Gastroesophageal sphincter (tissue), 4 donors: ENCODE data around the gene PDE4B. TPM values are rescaled to one million over a fixed set of nuclear protein-coding genes. Genes with fewer than 3 reads are reported as not detected.

Experiments
- ATAC-seq: fragments of 150-250 bp; one replicate; pipeline ENCODE4 v1.9.1; 2016; ENCODE audit warnings: mild to moderate bottlenecking, moderate library complexity
- H3K27ac ChIP-seq, 4 donors: fragments of 200-600 bp; sonication (generic) in 3 of 4; 1 replicate in 3 of 4; 2 replicates in 1 of 4; pipeline ENCODE4 v1.5.1; 2016 to 2019
- H3K27me3 ChIP-seq: fragments of 200-600 bp; sonication (generic); one replicate; pipeline ENCODE4 v1.5.1; 2019
- H3K36me3 ChIP-seq, 2 donors: fragments of 200-600 bp; sonication (generic); one replicate each; pipeline ENCODE4 v1.5.1; 2019; ENCODE audit warnings: control low read depth in 1 of 2
- H3K4me1 ChIP-seq, 3 donors: fragments of 200-600 bp; sonication (generic); 1 replicate in 2 of 3; 2 replicates in 1 of 3; pipeline ENCODE4 v1.5.1; 2016 to 2019; ENCODE audit warnings: control low read depth in 2 of 3
- H3K4me3 ChIP-seq, 2 donors: fragments of 200-600 bp; sonication (generic); one replicate each; pipeline ENCODE4 v1.5.1; 2019; ENCODE audit warnings: mild to moderate bottlenecking in 1 of 2, moderate library complexity in 1 of 2
- H3K9me3 ChIP-seq, 3 donors: fragments of 200-600 bp; sonication (generic); one replicate each; pipeline ENCODE4 v1.5.1; 2017 to 2019; ENCODE audit warnings: control low read depth in 2 of 3
- EP300 ChIP-seq: sonication (generic); formaldehyde crosslinking; IDR thresholded peaks from one replicate; pipeline ENCODE4 v1.6.1; 2017; ENCODE audit warnings: antibody characterized with exemption, mild to moderate bottlenecking
- POLR2A ChIP-seq, 2 donors: fragments of 450-650 bp; IDR thresholded peaks; one replicate each; pipeline ENCODE4 v1.6.1; 2017; ENCODE audit warnings: antibody characterized with exemption in 2 of 2, mild to moderate bottlenecking in 2 of 2, moderate library complexity in 1 of 2
- POLR2AphosphoS5 ChIP-seq: sonication (generic); formaldehyde crosslinking; IDR thresholded peaks from one replicate; pipeline ENCODE4 v1.6.1; 2017; ENCODE audit warnings: antibody characterized with exemption
- WGBS, 2 donors: methylation state at CpG; one replicate each; pipeline ENCODE4 v1.1.5; 2018; ENCODE audit warnings: low coverage in 1 of 2; 5-methylcytosine and 5-hydroxymethylcytosine counted together
- total RNA-seq, 4 donors: library from RNA; depleted of rRNA; stranded (reverse); fragments of >200 nt; gene quantifications; one replicate each; pipeline ENCODE4 v1.1.0, GENCODE V29; 2016
- TF ChIP-seq, protein P1 (sequence below), 4 experiments: fragments of 200-600 bp in 2 of 4; fragments of 450-650 bp in 2 of 4; sonication (generic) in 1 of 4; IDR thresholded peaks; one replicate each; pipeline ENCODE4 v1.5.1; 2017 to 2019; ENCODE audit warnings: antibody characterized with exemption in 4 of 4, mild to moderate bottlenecking in 2 of 4, moderate library complexity in 2 of 4

PDE4B gene
- total RNA-seq, 4 donors from 2014 or later = 5.9 to 16.2 (median 8.8) TPM

DNA sequence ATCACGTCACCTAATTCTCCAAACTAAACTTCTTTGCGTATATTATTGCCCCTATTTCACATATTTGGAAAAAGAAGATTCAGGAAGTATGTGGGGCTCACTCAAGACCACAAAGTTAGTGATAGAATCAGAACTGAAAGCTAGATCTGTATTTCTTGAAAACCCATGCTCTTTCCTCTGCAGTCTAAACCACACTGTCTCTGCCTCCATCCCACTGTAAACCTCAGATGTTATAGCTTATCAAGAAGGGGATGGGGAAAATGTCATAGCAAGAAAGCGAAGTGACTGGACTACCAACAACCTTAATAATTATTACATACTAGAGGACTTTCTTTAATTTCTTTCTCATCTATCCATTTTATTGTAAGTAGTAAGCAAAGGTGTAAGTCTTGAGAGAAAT is 483.5 kb downstream of the PDE4B start:
- TF ChIP-seq EP300 (no peak), POLR2A (IDR thresholded peaks at IDR 0.05) (no peak)
- TF ChIP-seq, protein P1, sequence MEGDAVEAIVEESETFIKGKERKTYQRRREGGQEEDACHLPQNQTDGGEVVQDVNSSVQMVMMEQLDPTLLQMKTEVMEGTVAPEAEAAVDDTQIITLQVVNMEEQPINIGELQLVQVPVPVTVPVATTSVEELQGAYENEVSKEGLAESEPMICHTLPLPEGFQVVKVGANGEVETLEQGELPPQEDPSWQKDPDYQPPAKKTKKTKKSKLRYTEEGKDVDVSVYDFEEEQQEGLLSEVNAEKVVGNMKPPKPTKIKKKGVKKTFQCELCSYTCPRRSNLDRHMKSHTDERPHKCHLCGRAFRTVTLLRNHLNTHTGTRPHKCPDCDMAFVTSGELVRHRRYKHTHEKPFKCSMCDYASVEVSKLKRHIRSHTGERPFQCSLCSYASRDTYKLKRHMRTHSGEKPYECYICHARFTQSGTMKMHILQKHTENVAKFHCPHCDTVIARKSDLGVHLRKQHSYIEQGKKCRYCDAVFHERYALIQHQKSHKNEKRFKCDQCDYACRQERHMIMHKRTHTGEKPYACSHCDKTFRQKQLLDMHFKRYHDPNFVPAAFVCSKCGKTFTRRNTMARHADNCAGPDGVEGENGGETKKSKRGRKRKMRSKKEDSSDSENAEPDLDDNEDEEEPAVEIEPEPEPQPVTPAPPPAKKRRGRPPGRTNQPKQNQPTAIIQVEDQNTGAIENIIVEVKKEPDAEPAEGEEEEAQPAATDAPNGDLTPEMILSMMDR (IDR thresholded peaks at IDR 0.05) = no peak
- H3K27ac ChIP-seq = peak overlapping the region in 2 of 4 donors; percentile 1 to 31
- no peaks in the 10 kb centered on the region for H3K9me3 ChIP-seq
- 88 to 94% methylated on average over 3 of the region's 3 CpGs for WGBS, 2 donors
- no peaks in the 10 kb centered on the region for H3K36me3 ChIP-seq
- no peaks in the 10 kb centered on the region for H3K27me3 ChIP-seq
- no peak for ATAC-seq
- H3K4me1 ChIP-seq = peaks cover 3 to 44% (median 15%) of the 10 kb centered on the region in 3 donors
- H3K4me3 ChIP-seq = no peak overlapping the region

DNA sequence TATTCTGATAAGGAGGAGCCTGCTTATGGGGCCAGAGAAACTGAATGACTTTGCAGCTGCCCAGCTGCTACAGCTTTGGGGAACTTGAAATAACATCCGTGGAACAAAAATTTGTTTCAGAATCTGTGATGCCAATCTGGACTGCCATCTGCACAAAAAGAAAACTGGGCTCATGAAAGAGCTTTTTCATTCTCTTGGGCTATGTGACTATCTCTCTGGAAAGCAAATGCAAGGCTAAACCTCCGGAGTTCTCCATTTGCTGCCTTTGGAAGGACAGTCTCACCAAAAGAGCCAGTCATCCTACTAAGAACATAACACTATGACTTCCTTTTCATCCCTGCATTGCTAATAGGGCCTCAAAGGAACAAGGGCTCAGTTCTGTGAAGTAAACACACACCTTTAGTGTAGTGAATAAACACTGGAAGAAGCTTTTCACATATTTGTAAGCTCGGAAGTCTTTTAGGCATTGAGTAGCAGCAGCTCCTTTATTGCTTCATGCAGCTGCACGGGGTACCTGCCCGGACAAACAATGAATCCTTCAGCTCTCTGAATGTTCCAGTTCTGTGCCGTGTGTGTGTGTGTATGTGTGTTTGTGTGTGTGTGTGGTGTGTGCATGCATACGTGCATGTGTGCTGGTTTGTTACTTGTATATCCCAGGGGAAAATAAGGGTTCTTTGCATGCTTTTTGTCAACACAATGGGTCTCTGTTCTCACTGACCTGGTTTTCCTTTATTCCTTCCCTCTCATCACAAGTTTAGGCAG is 485.7 kb downstream of the PDE4B start:
- H3K27ac ChIP-seq = no peak overlapping the region
- no peaks in the 10 kb centered on the region for H3K9me3 ChIP-seq
- no peaks in the 10 kb centered on the region for H3K36me3 ChIP-seq
- H3K27me3 ChIP-seq = no peaks in the 10 kb centered on the region
- TF ChIP-seq POLR2AphosphoS5 (no peak), POLR2A (IDR thresholded peaks at IDR 0.05) (no peak), EP300 (no peak)
- TF ChIP-seq, protein P1 (IDR thresholded peaks at IDR 0.05) = no peak
- no peak for ATAC-seq
- peaks cover 0 to 46% (median 8%) of the 10 kb centered on the region in 3 donors for H3K4me1 ChIP-seq
- WGBS, 2 donors = 51 to 70% methylated on average over 2 to 6 of the region's 7 CpGs
- no peak overlapping the region for H3K4me3 ChIP-seq

DNA sequence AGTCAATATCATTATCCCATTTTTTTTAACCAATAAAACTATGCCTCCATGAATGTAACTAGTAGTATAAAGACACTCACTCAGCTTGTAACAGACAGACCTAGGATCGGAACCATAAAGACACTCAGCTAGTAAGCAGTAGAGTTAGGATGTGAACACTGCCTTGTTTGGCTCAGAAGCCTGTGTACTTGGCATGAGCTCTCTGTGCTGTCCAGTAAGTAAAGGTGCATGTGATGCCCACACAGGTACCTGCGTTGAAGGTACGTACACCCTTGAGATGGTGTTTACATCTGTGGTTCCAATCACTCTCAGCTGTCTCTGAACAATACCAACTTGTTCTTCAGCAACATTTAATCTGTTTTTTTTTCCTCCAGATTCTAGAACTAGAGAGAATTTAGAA is 489.1 kb downstream of the PDE4B start:
- no peaks in the 10 kb centered on the region for H3K36me3 ChIP-seq
- no peak overlapping the region for H3K27ac ChIP-seq
- no peaks in the 10 kb centered on the region for H3K9me3 ChIP-seq
- 89 to 100% methylated on average over 1 to 3 of the region's 3 CpGs for WGBS, 2 donors
- no peak overlapping the region for H3K4me3 ChIP-seq
- H3K4me1 ChIP-seq = peaks cover 0 to 26% (median 2%) of the 10 kb centered on the region in 3 donors
- no peak for ATAC-seq
- no peaks in the 10 kb centered on the region for H3K27me3 ChIP-seq
- TF ChIP-seq POLR2AphosphoS5 (no peak), POLR2A (IDR thresholded peaks at IDR 0.05) (no peak), EP300 (no peak)
- TF ChIP-seq, protein P1 (IDR thresholded peaks at IDR 0.05) = no peak

DNA sequence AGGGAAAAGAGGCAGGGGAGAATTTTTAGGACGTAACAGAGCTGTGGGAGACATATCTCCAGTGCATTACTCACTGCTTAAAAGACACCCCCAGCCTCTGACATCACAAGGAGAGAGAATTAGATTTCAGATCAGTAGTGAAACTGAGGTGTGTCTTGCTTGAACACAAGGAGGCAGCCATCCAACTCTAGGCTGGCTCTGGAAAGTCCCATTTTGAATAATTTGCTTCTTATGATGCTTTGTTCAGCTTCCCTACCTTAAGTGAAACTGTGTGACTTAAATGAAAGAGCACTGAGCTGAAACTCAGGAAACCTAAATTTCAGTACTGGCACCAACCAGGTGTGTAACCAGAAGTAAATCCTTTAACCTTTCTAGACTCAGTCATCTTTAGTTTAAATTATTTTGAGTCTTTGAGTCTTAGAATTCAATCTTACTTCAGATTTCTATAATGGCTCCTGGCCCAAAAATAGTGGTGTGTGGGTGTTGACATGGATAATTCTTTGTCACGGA is 489.7 kb downstream of the PDE4B start:
- Histone ChIP-seq H3K27me3 (no peaks in the 10 kb centered on the region), H3K9me3 (no peaks in the 10 kb centered on the region), H3K27ac (no peak overlapping the region), H3K4me3 (no peak overlapping the region), H3K4me1 (peaks cover 0 to 26% (median 2%) of the 10 kb centered on the region in 3 donors), H3K36me3 (no peaks in the 10 kb centered on the region)
- WGBS, 2 donors = 15 to 30% methylated on average over 2 of the region's 2 CpGs
- no peak for ATAC-seq
- TF ChIP-seq, protein P1 (IDR thresholded peaks at IDR 0.05) = no peak
- TF ChIP-seq POLR2A (IDR thresholded peaks at IDR 0.05) = no peak
- no peak for TF ChIP-seq POLR2AphosphoS5
